Testis (tissue), 2 donors: ENCODE measurements around the gene PPM1L.

Experiments used
- POLR2A ChIP-seq: fragments of 450-650 bp; IDR thresholded peaks from one replicate; pipeline ENCODE4 v1.6.1; 2017; ENCODE audit warnings: antibody characterized with exemption, mild to moderate bottlenecking, moderate library complexity
- TF ChIP-seq, protein P1 (sequence below), 3 experiments: fragments of 450-650 bp in 2 of 3; fragments of 200-600 bp in 1 of 3; sonication (generic) in 1 of 3; IDR thresholded peaks; one replicate each; pipeline ENCODE4 v1.5.1; 2016 to 2019; ENCODE audit warnings: antibody characterized with exemption in 3 of 3, mild to moderate bottlenecking in 2 of 3, moderate library complexity in 1 of 3

DNA sequence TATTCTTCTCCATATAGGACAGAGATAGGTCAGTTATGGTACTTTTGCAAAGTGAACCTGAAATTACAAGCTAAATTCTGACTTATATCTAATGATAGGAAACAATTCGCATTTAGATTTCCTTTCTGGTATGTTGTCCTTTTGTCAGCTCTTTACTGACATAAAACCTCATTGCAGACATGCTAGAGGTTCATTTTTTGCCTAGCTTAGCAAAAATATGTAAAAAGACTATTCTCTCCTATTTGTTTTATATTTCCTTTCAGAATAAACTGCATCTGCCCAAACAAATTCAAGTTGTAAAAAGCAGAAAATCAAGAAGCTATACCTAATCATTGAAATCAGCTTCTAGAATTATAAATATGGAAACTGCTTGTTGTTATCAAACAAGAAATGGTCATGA is 168.7 kb downstream of the PPM1L start:
- TF ChIP-seq, protein P1, sequence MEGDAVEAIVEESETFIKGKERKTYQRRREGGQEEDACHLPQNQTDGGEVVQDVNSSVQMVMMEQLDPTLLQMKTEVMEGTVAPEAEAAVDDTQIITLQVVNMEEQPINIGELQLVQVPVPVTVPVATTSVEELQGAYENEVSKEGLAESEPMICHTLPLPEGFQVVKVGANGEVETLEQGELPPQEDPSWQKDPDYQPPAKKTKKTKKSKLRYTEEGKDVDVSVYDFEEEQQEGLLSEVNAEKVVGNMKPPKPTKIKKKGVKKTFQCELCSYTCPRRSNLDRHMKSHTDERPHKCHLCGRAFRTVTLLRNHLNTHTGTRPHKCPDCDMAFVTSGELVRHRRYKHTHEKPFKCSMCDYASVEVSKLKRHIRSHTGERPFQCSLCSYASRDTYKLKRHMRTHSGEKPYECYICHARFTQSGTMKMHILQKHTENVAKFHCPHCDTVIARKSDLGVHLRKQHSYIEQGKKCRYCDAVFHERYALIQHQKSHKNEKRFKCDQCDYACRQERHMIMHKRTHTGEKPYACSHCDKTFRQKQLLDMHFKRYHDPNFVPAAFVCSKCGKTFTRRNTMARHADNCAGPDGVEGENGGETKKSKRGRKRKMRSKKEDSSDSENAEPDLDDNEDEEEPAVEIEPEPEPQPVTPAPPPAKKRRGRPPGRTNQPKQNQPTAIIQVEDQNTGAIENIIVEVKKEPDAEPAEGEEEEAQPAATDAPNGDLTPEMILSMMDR (IDR thresholded peaks at IDR 0.05), result no peak
- no peak for TF ChIP-seq POLR2A
